HepG2 (cell line): ENCODE measurements around the gene TBL3. TPM values are rescaled to one million over a fixed set of nuclear protein-coding genes. Genes with fewer than 3 reads are reported as not detected.

Experiments
- BRD4 ChIP-seq: sonication (generic); formaldehyde crosslinking; IDR thresholded peaks from 2 replicates; pipeline ENCODE4 v1.4.0; 2020; ENCODE audit warnings: missing genetic modification reagents
- FOXK2 ChIP-seq: fragments of 450-650 bp; IDR thresholded peaks from 2 replicates; pipeline ENCODE4 v1.6.1; 2016
- GABPA ChIP-seq, 2 experiments: IDR thresholded peaks; 2 replicates each; pipeline ENCODE4 v1.6.1; 2011 to 2016; ENCODE audit warnings: low read depth in 2 of 2, low read length in 1 of 2, missing biosample characterization in 1 of 2, missing genetic modification characterization in 1 of 2
- MED8 ChIP-seq: sonication (generic); formaldehyde crosslinking; IDR thresholded peaks from 2 replicates; pipeline ENCODE4 v1.8.1; 2023; ENCODE audit warnings: mild to moderate bottlenecking, missing genetic modification reagents; ENCODE audit not compliant: insufficient replicate concordance
- PCBP1 ChIP-seq: fragments of 200-400 bp; formaldehyde crosslinking; IDR thresholded peaks from 2 replicates; pipeline ENCODE4 v1.6.1; 2017; ENCODE audit warnings: mild to moderate bottlenecking, low read depth, low read length, borderline replicate concordance
- PRPF4 ChIP-seq: fragments of 200-400 bp; formaldehyde crosslinking; IDR thresholded peaks from 2 replicates; pipeline ENCODE4 v1.6.1; 2016; ENCODE audit warnings: low read length, low read depth; ENCODE audit not compliant: poor library complexity, severe bottlenecking
- RBM22 ChIP-seq: fragments of 200-400 bp; formaldehyde crosslinking; optimal IDR thresholded peaks from 2 replicates; pipeline ENCODE3; 2017; ENCODE audit warnings: mild to moderate bottlenecking, low read length, moderate library complexity
- REPIN1 ChIP-seq: sonication (generic); formaldehyde crosslinking; IDR thresholded peaks from 2 replicates; pipeline ENCODE4 v1.8.0; 2022; ENCODE audit warnings: missing genetic modification reagents, low read depth, mild to moderate bottlenecking, borderline replicate concordance
- ZNF101 ChIP-seq: sonication (generic); formaldehyde crosslinking; IDR thresholded peaks from 2 replicates; pipeline ENCODE4 v1.4.0; 2020; ENCODE audit warnings: mild to moderate bottlenecking, low read depth, missing genetic modification reagents, borderline replicate concordance
- ZNF234 ChIP-seq: sonication (generic); formaldehyde crosslinking; conservative IDR thresholded peaks from 2 replicates; pipeline ENCODE4 v1.5.1; 2020; ENCODE audit warnings: mild to moderate bottlenecking, missing genetic modification reagents
- ZNF317 ChIP-seq: sonication (generic); formaldehyde crosslinking; IDR thresholded peaks from 2 replicates; pipeline ENCODE4 v1.5.0; 2020; ENCODE audit warnings: mild to moderate bottlenecking, missing genetic modification reagents
- ZNF550 ChIP-seq: sonication (generic); formaldehyde crosslinking; IDR thresholded peaks from 2 replicates; pipeline ENCODE4 v1.4.0; 2020; ENCODE audit warnings: mild to moderate bottlenecking, missing genetic modification reagents, borderline replicate concordance
- ZNF572 ChIP-seq: sonication (generic); formaldehyde crosslinking; IDR thresholded peaks from 2 replicates; pipeline ENCODE4 v1.5.1; 2020; ENCODE audit warnings: mild to moderate bottlenecking, missing genetic modification reagents
- ZSCAN31 ChIP-seq: sonication (generic); formaldehyde crosslinking; IDR thresholded peaks from 2 replicates; pipeline ENCODE4 v1.5.0; 2020; ENCODE audit warnings: low read depth, mild to moderate bottlenecking, missing genetic modification reagents
- polyA plus RNA-seq, 8 experiments: library from polyadenylated mRNA; depleted of rRNA in 3 of 8; stranded (reverse) in 7 of 8; unstranded in 1 of 8; fragments of >200 nt; fragmentation: Illumina TruSeq in 4 of 8; extraction: Trizol in 4 of 8; gene quantifications; 2 replicates each; pipeline versions ENCODE4 v1.2.1 to v1.2.3, GENCODE V29; 2011 to 2016; ENCODE audit warnings: low read depth in 4 of 8, missing spikeins in 1 of 8, mixed read lengths in 1 of 8; ENCODE audit not compliant: insufficient read depth in 1 of 8
- total RNA-seq, 5 experiments: library from RNA; depleted of rRNA; stranded (reverse); fragments of >200 nt; fragmentation: Illumina TruSeq; extraction: Trizol; gene quantifications; 2 replicates each; pipeline ENCODE4 v1.2.3, GENCODE V29; 2016; ENCODE audit warnings: low read depth in 1 of 5
- TF ChIP-seq, protein P1 (sequence below): sonication (generic); formaldehyde crosslinking; IDR thresholded peaks from 2 replicates; pipeline ENCODE4 v1.4.0; 2020; ENCODE audit warnings: missing genetic modification reagents
- TF ChIP-seq, protein P2 (sequence below): sonication (generic); formaldehyde crosslinking; IDR thresholded peaks from 2 replicates; pipeline ENCODE4 v1.4.0; 2020; ENCODE audit warnings: mild to moderate bottlenecking, missing genetic modification reagents
- TF ChIP-seq, protein P3 (sequence below): IDR thresholded peaks from 2 replicates; pipeline ENCODE4 v1.4.0; 2020; ENCODE audit warnings: mild to moderate bottlenecking, missing genetic modification reagents
- TF ChIP-seq, protein P4 (sequence below): sonication (generic); formaldehyde crosslinking; IDR thresholded peaks from 2 replicates; pipeline ENCODE4 v1.4.0; 2020; ENCODE audit warnings: missing genetic modification reagents, mild to moderate bottlenecking, borderline replicate concordance

Gene TBL3
- total and polyA plus RNA-seq, 2 of the 13 experiments (the other 11 are each of a cell fraction or from before 2014, with no cell fraction given) = 16.8 to 38.0 TPM

DNA sequence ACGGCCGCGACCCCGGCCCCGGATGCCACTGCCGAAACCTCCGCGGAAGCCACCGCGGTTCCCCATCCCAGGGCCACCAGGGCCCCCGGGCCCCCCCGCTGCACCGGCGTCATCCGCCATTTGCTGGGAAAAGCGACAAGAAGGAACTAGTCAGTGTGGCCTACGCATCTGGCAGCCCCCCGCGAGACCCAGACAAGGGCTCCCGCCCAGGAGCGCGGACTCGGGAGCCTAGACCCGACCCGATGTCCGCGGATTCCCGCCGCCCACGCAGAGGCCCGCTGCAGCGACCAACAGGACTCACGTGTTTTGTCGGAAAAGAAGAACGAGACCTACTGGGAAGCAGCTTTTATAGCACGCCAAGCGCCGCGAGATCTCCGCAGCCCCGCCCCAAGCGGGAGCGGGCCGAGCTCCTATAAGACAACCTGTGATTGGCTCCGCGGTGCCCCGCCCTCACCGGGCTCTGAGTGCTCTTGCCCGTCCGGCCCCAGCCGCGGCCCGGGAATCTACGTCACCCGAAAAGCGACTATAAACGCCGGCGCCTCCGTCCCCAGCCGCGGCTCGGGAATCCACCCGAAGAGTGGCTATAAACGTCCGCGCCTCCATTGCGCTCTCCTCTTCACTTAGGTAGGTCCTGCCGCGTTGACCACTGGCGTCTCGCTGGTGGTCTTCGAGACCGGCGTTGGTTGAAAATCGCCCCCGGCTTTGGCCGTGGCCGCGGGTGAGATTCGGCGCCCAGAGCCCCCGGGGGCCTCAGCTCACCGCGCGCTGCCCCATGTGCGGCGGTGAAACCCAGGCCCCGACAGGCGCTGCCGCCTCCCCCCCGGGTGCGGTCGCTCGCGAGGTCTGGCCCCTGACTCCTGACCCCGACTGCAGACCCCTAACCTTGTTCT lies 7.1 kb upstream of the TBL3 start, which contains the start of gene RPS2 (continued):
- TF ChIP-seq, protein P1, sequence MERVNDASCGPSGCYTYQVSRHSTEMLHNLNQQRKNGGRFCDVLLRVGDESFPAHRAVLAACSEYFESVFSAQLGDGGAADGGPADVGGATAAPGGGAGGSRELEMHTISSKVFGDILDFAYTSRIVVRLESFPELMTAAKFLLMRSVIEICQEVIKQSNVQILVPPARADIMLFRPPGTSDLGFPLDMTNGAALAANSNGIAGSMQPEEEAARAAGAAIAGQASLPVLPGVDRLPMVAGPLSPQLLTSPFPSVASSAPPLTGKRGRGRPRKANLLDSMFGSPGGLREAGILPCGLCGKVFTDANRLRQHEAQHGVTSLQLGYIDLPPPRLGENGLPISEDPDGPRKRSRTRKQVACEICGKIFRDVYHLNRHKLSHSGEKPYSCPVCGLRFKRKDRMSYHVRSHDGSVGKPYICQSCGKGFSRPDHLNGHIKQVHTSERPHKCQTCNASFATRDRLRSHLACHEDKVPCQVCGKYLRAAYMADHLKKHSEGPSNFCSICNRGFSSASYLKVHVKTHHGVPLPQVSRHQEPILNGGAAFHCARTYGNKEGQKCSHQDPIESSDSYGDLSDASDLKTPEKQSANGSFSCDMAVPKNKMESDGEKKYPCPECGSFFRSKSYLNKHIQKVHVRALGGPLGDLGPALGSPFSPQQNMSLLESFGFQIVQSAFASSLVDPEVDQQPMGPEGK (CRISPR knock-in tag) = peak; percentile 81
- TF ChIP-seq, protein P2, sequence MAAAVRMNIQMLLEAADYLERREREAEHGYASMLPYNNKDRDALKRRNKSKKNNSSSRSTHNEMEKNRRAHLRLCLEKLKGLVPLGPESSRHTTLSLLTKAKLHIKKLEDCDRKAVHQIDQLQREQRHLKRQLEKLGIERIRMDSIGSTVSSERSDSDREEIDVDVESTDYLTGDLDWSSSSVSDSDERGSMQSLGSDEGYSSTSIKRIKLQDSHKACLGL (CRISPR knock-in tag) = peak; percentile 60; the same call in 1 of the 2 replicates
- TF ChIP-seq ZNF572 (CRISPR knock-in tag) (no peak), ZNF317 (CRISPR knock-in tag) (peak; percentile 73; the same call in 1 of the 2 replicates), ZSCAN31 (CRISPR knock-in tag) (peak; percentile 63; the same call in 1 of the 2 replicates), PRPF4 (no peak), MED8 (no peak), RBM22 (peak; percentile 82), REPIN1 (CRISPR knock-in tag) (0 out of 2 replicates have a peak, but pooled peaks have one; percentile 28), PCBP1 (no peak), ZNF550 (no peak), BRD4 (CRISPR knock-in tag) (peak; percentile 77), ZNF101 (CRISPR knock-in tag) (no peak), ZNF234 (CRISPR knock-in tag) (0 out of 2 replicates have a peak, but pooled peaks have one; percentile 37), FOXK2 (no peak), GABPA (IDR thresholded peaks at IDR 0.05; ENCODE audit: low read depth, low read length) (peak; percentile 40), GABPA (CRISPR knock-in tag; IDR thresholded peaks at IDR 0.05; ENCODE audit: low read depth) (peak; percentile 84)
- TF ChIP-seq, protein P3, sequence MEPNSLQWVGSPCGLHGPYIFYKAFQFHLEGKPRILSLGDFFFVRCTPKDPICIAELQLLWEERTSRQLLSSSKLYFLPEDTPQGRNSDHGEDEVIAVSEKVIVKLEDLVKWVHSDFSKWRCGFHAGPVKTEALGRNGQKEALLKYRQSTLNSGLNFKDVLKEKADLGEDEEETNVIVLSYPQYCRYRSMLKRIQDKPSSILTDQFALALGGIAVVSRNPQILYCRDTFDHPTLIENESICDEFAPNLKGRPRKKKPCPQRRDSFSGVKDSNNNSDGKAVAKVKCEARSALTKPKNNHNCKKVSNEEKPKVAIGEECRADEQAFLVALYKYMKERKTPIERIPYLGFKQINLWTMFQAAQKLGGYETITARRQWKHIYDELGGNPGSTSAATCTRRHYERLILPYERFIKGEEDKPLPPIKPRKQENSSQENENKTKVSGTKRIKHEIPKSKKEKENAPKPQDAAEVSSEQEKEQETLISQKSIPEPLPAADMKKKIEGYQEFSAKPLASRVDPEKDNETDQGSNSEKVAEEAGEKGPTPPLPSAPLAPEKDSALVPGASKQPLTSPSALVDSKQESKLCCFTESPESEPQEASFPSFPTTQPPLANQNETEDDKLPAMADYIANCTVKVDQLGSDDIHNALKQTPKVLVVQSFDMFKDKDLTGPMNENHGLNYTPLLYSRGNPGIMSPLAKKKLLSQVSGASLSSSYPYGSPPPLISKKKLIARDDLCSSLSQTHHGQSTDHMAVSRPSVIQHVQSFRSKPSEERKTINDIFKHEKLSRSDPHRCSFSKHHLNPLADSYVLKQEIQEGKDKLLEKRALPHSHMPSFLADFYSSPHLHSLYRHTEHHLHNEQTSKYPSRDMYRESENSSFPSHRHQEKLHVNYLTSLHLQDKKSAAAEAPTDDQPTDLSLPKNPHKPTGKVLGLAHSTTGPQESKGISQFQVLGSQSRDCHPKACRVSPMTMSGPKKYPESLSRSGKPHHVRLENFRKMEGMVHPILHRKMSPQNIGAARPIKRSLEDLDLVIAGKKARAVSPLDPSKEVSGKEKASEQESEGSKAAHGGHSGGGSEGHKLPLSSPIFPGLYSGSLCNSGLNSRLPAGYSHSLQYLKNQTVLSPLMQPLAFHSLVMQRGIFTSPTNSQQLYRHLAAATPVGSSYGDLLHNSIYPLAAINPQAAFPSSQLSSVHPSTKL (CRISPR knock-in tag) = peak; percentile 11; the same call in 1 of the 2 replicates
- TF ChIP-seq, protein P4, sequence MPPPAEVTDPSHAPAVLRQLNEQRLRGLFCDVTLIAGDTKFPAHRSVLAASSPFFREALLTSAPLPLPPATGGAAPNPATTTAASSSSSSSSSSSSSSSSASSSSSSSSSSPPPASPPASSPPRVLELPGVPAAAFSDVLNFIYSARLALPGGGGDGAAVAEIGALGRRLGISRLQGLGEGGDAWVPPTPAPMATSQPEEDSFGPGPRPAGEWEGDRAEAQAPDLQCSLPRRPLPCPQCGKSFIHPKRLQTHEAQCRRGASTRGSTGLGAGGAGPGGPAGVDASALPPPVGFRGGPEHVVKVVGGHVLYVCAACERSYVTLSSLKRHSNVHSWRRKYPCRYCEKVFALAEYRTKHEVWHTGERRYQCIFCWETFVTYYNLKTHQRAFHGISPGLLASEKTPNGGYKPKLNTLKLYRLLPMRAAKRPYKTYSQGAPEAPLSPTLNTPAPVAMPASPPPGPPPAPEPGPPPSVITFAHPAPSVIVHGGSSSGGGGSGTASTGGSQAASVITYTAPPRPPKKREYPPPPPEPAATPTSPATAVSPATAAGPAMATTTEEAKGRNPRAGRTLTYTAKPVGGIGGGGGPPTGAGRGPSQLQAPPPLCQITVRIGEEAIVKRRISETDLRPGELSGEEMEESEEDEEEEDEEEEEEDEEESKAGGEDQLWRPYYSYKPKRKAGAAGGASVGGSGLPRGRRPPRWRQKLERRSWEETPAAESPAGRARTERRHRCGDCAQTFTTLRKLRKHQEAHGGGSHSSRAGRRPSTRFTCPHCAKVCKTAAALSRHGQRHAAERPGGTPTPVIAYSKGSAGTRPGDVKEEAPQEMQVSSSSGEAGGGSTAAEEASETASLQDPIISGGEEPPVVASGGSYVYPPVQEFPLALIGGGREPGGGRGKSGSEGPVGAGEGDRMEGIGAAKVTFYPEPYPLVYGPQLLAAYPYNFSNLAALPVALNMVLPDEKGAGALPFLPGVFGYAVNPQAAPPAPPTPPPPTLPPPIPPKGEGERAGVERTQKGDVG = no peak
